UCSD-AML1 (cell line): ENCODE measurements around the gene HDAC11.
A peak's percentile ranks its signal among the peaks of the same experiment; 100 is the strongest.

ENCODE experiments used
- DNase-seq: peaks from one replicate; lab custom pipeline; 2025; ENCODE audit not compliant: unreplicated experiment; lab: John Stamatoyannopoulos, UW

The HDAC11 gene

DNA sequence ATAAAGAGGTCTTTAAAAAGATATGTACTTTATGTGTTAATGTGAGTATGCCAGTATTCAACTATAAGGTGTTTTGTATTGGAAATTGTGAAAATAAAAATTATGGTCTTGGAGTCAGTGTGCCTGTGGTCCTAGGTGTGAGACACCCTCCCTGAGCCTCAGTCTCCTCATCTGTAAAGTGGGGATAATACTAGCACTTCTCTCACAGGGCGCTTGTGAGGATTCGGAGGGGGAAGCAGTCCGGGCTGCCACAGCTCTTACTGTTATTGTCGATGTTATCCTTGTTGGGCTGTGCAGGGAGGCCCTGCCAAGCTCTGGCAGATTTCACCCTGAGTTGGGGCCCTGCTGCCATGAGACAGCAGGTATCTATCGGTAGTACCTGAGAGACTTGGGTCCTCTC, 42.1 kb downstream of the HDAC11 start:
- no peak for DNase-seq

DNA sequence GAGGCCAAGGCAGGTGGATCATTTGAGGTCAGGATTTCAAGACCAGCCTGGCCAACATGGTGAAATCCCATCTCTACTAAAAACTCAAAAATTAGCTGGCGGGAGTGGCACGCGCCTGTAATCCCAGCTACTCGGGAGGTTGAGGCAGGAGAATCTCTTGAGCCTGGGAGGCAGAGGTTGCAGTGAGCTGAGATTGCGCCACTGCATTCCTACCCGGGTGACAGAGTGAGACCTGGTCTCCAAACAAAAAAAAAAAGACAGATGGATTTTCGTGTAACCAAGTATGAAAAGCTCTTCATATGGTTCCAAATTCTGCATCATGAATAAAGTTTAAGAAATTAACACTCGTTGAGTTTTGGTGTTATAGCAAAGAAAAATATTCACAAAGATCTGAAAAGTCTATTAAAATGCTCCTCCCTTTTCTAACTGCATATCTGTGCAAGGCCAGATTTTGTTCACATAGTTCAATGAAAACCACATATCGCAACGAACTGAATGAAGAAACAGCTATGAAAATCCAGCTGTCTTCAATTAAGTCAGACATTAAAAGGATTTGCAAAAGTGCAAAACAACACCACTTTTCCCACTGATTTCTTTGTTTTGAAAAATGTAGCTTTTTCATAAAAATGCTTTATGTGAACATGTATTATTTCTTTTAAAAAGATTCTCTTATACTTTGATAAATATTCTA, 45.0 kb downstream of the HDAC11 start:
- DNase-seq, result no peak

DNA sequence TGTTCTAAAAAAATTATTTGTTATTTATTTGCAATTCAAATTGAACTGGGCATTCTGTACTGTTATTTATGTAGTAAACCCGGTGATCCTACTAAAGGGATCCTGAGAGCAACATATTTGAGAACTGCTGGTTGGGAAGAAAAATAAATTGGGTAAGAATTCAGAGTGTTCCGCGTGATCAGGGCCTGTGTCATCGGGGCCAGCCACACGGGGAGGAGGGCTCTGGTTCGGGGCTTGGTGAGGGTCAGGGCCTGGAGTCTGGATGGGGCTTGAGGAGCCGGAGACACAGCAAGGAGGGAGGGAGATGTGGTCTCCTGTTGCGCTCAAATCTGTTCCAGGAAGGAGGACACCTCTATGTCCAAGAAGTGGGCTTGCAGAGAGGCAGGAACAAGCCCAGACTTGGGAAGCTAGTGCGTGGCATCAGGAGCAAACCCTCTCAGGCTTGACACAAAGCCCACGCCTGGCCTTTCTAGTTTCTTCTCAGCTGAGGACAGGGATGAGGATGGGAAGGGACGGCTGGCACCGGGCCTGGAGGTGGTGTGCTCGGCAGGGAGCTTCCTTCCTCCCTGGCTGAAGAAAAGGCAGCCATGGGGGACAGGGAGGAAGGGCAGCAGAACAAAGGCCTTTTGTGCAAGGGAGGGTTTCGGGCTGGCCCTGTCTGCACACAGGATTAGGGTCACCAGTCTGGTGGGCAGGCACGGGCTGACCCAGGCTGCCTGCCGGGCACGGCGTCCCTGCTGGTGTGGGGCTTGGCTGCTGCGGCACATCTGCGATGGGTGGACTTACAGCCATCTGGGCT, 45.9 kb downstream of the HDAC11 start:
- no peak for DNase-seq

DNA sequence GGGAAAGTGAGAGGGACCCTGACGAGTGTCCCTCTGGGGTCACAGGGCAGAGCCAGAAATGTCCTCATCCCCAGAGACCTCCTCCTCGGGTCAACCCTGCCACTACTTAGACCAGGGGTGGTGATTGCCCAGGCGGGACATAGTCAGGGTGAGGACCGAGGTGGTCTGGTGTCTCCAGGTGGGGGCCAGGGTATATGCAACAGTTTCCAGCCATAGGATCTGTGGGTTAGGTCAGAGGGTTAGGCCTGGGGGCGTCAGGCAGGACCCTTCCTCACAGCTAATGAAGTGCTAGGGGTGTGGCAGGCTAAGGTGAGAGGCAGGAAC, 46.5 kb downstream of the HDAC11 start:
- no peak for DNase-seq

DNA sequence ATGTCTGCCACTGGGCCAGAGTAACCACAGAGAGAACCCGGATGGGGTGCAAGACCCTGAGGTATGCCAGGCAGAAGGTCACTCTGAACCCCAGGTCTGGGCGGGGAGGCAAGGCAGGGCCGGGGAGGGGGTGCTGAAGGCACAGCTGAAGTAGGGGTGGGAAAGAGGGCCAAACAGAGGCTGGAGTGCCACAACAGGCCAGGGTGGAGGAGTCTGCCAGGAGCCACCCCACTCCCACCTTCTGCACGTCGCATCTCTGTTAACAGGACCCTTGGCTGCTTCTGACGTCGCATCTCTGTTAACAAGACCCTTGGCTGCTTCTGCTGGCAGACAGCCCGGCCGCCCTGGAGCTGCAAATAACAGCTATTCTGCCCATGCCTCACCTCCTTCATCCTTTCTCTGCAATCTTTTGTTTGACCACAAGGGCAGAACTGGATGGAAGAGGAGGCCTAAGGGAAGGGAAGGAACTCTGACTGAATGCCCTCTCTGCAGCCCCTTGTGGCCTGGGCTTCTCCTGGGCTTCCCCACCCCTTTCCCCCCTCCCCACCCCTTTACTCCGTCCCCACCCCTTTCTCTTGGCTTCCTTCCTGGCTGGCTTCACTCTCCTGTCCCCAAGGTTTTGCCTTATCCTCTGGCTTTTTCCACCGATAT, 48.2 kb downstream of the HDAC11 start:
- DNase-seq, result no peak

DNA sequence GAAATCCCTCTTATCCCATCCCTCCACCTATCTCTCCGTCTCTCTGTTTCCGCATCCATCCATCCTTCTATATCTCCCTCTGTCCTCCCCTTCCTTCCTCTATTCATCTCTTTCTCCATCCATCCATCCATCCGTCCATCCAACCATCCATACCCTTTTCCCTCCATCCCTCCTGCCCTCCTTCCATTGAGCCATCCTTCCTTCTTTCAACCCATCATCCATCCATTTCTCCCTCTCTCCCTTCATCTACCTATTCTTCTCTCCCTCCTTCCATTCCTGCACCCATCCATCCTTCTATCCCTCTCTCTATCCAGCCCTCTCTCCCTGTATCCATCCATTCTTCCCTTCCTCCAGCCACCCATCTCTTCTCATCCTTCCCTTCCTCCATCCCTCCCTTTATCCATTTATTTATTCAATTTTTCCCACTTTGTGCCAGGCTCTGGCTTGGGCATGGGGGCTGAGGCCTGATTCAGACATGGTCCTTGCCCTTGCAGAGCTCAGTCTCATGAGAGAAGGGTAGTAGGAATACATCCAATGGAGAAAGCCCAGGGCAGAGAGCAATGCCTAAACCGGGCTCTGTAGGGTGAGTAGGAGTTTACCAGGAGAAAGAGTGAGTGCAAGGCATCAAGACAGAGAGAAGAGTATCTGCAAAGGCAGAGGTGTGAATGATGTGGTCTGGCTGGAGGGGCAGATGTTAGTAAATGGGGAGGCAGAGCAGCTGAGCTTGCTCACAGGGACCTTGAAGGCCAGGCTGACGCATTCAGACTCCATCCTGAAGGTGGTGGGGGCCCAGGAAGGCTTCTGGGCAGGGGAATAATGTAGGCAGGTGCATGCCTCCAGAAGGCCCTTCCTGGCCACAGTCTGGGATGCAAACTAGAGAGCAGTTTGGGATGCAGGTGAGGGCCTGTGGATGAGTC, 49.3 kb downstream of the HDAC11 start:
- no peak for DNase-seq

DNA sequence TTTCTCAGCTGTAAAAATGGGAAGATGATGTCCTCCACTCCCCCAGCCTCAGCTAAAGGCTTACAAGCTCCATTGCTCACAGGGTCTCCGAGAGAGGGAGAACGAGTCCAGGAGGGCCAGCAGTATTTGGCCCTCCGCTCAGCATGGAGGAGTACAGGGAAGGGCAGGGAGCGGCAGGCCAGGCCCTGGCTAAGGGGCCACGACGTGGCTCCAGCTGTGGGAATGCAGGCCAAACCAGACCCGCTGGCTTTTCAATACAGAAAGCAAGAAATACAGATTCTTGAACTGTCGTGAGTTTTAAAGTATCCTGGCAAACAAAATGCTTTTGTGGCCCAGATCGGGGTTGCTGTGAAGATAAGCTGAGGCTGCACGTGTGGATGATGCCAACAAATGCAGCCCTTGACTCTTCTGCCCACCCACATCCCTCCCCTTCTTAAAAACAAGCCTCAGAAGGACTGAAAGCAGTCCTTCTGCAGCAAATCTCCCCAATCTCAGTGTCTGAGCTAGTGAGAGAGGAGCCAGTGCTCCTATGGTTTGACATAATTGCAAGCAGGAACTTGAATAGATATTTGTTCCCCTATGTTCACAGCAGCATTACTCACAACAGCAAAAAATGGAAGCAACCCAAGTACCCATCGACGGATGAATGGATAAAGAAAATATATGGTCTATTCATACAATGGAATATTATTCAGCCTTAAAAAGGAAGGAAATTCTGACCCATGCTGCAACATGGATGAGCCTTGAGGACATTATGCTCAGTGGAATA, 50.3 kb downstream of the HDAC11 start:
- DNase-seq, result no peak

DNA sequence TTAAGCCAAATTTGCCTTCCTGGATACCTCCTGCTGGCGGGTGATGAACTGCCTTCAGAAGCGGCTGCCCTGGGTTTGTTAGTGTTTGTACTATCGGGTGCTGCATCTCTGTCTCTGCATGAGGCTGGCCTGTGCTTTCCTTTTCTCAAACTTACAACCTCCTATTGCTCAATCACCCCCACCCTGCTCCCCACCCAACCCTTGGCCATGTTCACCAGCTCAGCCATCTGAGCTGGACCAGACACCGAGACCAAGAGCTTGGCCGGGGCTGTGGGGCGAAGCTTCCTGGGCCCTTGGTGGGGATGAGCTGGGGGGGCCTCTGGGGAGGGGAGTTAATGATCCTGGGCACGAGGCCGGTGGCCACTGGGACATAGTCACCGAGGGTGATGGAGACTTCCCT, 52.0 kb downstream of the HDAC11 start:
- DNase-seq, result no peak

DNA sequence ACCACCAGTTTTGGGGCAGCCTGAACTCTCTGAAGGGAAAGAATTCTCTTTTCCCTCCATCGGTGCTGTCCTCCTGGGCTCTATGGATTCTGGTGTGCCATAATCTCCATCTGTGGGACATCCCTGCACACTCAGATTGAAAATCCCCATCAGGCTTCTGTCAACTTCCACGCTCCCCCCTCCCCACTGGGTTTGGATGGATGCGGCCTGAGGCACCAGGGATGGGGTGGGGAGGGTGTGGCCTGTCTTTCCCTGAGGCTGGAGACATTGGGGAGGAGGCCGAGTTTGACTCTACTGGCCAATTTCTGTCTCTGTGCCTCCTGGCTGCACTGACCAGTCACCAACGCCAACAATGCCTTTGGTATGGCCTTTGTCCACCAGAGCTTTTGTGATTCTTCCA, 52.5 kb downstream of the HDAC11 start:
- DNase-seq, result no peak

DNA sequence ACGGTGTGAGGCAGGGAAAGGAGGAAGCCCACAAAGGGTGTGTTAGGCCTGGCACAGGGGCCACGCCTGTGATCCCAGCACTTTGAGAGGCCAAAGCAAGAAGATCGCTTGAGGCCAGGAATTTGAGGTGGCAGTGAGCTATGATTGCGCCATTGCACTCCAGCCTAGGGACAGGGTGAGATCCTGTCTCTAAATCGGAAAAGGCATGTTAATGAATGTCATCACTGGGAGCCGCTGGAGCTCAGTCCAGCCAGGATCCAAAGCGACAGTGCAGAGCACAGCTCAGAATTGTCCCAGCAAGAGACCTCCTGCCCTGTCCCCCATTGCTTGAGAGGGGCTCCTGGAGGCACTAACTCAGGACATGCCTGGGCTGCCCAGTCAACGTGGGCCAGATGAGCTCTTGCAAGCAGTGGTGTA, 53.8 kb downstream of the HDAC11 start:
- DNase-seq, result no peak

DNA sequence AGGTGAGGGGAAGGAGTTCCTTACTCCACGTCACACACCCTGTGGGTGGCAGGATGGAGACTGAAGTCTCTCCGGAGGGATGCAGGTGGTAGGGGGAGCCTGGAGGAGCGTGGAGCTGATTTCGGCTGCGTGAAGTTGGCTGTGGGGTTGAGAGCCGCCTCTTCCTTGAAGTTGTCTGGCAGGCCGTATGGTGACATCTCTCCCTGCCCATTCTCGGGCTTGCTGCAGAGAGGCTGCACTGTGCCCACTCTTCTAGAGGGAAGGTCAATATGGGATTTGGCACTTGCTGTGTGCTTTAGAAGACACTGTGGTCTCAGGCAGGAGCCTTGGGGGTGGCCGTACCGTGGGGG, 55.4 kb downstream of the HDAC11 start:
- DNase-seq, result no peak

DNA sequence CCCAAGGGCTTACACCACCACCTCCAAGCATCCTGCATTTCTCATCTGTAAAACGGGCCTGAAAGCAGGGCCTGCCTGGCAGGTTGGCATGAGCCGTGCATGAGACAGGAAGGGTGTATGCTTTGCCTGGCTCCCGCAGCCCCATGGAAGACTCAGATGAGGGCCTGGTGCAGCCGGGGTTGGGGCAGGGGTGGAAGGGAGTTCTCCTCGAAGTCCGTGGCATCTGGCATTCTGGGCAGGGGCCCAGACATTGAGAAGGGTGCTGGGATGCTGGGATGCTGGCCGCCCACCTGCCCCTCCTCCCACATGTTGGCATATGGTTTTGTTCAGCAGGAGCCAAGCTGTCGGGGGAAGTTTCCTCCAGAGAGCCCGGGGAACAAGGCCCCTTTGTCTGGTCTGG, 55.8 kb downstream of the HDAC11 start:
- no peak for DNase-seq

DNA sequence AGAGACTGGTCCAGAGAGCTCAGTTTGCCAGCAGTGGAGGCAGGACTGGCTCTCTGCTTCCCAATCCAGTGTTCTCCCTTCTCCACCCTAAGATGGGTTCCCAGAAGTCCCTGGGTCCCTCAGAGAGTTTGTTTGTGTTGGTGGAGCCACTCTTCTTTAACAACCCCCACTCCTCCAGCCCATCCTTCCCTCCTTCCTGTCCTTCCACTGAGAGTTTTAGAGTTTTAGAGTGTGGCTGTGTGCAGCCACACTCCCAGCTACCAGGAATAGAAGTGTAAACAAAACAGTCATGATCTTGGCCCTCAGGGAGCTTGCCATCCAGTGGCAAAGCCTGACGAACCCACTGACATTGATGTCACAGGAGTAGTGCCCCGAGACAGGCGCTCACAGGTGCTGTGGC, 56.3 kb downstream of the HDAC11 start:
- no peak for DNase-seq

DNA sequence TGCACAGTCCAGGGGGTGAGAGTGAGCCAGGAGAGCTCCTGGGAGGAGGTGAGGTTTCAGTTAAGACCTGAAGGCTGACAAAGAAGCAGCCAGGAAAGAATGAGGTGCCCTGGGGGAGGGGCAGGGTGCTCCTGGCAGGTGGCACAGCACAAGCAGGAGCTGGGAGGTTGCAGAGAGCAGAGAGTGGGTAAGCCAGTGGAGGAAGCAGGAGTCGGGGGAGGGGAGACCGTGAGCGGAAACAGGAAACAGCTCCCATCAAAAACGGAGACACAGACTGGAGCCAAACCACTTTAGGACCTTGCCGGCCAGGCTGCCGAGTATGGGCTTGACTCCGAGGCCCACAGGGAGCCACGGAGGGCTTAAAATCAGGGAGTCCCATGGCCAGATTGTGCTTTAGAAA, 56.7 kb downstream of the HDAC11 start:
- DNase-seq, result peak; percentile 77

DNA sequence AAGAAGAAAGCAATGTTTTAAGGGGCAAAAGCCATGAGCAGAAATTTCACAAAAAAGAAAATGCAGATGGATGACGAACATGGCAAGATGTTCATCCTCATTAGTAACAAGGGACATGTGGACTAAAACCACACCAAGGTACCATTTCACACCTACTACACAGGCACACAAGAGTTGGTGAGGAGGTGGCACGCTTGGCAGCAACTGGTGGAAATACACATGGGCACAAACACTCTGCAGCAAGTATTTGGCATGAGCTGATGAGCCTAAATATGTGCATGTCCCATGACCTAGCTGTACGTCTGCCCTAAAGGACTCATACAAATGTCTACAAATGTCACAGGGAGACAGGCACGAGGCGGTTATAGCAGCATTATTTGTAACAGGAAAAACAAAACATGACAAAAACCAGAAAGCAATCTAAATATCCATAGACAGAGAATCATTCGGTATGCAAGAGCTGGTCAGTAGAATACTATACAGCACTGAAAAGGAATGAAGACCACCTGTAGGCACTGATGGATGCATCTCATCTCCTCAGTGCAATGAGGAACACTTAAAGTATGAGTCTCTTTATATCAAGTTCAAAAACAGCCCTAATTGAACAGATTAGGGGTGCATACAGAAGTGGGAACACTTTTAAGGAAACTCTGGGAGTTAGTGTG, 57.3 kb downstream of the HDAC11 start:
- DNase-seq, result no peak

DNA sequence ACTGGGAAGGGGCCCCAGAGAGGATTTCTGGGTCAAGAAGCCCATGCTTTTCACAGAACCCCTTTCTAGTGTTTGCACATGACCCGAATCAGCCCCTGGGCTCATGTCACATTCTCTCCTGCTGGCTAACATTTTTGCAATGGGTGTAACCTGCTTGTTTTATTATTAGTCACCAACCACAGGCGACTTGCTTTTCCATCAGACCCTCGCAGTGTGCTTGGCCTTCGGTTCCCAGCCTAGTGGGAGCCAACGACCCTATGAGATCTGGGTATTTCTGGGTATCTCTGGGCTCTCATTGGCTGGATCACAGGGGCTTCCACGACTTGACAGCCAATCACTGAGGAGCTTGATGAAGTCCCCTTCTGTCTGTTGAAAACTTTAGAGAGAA, 57.8 kb downstream of the HDAC11 start:
- no peak for DNase-seq

DNA sequence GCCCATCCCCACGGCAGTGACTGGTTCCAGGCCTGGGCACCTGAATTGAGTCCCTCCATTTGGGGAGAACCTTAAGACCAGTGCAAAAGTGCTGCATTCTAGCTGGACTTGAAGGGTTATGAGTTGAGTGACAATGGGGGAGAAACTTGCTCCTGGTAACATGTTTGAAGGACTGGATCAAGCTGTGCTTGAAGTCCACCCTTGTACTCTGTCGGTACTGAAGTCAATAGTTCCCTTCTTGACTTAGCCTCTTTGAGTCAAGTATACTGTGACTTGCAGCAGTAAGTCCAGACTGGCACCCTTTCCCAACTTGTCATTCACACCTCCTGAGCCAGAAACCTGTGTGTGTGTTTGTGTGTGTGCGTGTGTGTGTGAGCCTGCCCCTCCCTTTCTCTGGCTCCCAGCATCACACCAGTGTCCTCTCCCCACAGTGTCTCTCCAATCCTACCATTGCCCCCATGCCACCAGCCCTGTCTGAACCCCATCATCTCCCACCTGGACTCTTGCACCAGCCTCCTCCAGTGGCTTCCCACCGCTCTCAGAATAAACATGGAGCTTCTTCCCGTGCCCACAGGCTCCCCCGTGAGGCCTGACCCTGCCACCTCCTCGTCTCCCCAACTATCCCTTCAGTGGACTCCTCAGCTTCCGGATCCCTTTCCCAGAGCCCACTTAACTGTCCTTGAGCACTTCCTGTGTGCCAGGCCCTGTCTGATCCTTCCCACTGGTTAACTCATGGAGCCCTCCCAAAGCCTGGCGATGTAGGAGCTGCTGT, 58.6 kb downstream of the HDAC11 start:
- DNase-seq, result no peak

DNA sequence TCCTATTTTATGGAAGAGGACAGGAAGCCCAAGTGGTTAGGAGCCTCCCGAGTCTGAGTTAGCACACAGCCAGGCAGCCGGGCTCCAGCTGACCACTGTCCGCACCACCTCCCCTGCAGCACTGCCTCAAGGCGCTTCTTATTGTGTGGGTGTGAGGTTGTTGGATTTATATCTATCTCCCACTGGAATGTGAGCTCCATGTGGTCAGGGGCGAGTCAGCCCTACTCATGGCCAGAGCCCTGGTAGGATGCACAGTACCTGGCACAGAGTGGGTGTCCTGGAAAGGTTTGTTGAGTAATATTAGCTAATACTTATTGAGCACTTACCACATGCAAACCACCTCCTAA, 59.2 kb downstream of the HDAC11 start:
- DNase-seq, result no peak

DNA sequence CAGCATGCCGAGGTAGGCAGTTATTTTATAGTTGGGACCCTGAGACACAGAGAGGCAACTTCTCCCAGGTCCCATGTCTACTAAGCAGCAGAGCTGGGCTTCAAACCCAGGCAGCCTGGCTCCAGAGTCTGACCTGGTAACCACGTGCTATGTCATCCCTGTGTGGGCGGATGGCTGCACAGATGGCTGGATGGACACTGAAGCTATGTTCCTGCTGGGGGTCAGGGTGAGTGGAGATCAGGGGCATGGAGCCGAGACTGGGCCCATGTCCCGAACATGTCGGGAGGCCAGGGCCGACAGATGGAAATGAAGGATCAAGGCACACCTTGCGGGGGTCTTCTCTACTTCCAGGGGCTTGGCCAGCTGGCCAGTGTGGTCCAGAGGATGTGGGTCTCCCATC, 59.6 kb downstream of the HDAC11 start:
- no peak for DNase-seq
